HL-60 (cell line): ENCODE measurements around the gene SEPTIN7.

Source experiments
- GABPA ChIP-seq: IDR thresholded peaks from 2 replicates; pipeline ENCODE4 v1.6.1; 2012; ENCODE audit warnings: low read depth
- POLR2AphosphoS5 ChIP-seq: IDR thresholded peaks from 2 replicates; pipeline ENCODE4 v1.6.1; 2012; ENCODE audit warnings: low read depth
- SPI1 ChIP-seq: IDR thresholded peaks from 2 replicates; pipeline ENCODE4 v1.6.1; 2012; ENCODE audit warnings: low read depth, mild to moderate bottlenecking, borderline replicate concordance
- TF ChIP-seq, protein P1 (sequence below): IDR thresholded peaks from 2 replicates; pipeline ENCODE4 v1.6.1; 2012; ENCODE audit warnings: low read depth; ENCODE audit not compliant: insufficient replicate concordance
- TF ChIP-seq, protein P2 (sequence below): IDR thresholded peaks from one replicate; pipeline ENCODE4 v1.5.1; 2011; ENCODE audit warnings: low read length, control low read depth, inconsistent platforms; ENCODE audit not compliant: insufficient read depth

DNA sequence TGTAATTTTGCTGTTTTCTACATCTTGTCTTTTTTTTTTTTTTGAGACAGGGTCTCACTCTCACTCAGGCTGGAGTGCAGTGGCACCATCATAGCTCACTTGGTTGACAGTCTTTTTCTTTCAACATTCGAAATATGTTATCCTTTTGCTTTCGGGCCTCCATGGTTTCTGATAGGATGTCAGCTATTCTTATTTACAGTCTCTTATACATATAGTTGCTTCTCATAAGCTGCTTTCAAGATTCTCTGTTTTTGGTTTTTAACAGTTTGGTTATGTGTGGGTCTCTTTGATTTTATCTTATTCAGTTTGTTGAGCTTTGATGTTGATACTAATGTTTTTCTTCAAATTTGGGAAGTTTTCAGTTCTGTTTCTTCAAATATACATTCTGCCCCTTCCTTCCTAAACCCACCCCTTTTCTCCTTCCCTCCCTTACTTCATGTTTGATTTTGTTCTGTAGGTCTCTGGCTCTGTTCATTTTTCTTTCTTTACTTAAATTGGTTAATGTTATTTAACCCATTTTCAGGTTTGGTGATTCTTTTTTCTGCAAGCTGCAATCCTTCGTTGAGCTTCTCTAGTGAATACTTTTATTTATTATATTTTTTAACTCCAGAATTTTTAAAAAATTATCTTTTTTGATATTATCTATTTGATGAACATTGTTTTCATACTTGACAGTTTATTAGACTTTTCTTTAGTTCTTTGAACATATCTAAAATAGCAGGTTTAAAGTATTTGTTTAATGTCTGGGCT lies 19.3 kb downstream of the SEPTIN7 start:
- no peak for TF ChIP-seq POLR2AphosphoS5
- TF ChIP-seq, protein P1, sequence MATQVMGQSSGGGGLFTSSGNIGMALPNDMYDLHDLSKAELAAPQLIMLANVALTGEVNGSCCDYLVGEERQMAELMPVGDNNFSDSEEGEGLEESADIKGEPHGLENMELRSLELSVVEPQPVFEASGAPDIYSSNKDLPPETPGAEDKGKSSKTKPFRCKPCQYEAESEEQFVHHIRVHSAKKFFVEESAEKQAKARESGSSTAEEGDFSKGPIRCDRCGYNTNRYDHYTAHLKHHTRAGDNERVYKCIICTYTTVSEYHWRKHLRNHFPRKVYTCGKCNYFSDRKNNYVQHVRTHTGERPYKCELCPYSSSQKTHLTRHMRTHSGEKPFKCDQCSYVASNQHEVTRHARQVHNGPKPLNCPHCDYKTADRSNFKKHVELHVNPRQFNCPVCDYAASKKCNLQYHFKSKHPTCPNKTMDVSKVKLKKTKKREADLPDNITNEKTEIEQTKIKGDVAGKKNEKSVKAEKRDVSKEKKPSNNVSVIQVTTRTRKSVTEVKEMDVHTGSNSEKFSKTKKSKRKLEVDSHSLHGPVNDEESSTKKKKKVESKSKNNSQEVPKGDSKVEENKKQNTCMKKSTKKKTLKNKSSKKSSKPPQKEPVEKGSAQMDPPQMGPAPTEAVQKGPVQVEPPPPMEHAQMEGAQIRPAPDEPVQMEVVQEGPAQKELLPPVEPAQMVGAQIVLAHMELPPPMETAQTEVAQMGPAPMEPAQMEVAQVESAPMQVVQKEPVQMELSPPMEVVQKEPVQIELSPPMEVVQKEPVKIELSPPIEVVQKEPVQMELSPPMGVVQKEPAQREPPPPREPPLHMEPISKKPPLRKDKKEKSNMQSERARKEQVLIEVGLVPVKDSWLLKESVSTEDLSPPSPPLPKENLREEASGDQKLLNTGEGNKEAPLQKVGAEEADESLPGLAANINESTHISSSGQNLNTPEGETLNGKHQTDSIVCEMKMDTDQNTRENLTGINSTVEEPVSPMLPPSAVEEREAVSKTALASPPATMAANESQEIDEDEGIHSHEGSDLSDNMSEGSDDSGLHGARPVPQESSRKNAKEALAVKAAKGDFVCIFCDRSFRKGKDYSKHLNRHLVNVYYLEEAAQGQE, result no peak
- no peak for TF ChIP-seq GABPA
- TF ChIP-seq, protein P2, sequence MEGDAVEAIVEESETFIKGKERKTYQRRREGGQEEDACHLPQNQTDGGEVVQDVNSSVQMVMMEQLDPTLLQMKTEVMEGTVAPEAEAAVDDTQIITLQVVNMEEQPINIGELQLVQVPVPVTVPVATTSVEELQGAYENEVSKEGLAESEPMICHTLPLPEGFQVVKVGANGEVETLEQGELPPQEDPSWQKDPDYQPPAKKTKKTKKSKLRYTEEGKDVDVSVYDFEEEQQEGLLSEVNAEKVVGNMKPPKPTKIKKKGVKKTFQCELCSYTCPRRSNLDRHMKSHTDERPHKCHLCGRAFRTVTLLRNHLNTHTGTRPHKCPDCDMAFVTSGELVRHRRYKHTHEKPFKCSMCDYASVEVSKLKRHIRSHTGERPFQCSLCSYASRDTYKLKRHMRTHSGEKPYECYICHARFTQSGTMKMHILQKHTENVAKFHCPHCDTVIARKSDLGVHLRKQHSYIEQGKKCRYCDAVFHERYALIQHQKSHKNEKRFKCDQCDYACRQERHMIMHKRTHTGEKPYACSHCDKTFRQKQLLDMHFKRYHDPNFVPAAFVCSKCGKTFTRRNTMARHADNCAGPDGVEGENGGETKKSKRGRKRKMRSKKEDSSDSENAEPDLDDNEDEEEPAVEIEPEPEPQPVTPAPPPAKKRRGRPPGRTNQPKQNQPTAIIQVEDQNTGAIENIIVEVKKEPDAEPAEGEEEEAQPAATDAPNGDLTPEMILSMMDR, result no peak
- TF ChIP-seq SPI1, result no peak
